Body of pancreas (tissue), 4 donors: ENCODE results near the gene TSPAN33.

Experiments
- CTCF ChIP-seq, 7 experiments: fragments of 450-650 bp in 4 of 7; fragments of 200-600 bp in 3 of 7; sonication (generic) in 3 of 7; IDR thresholded peaks; one replicate each; pipeline ENCODE4 v1.5.1; 2016 to 2019; ENCODE audit warnings: antibody characterized with exemption in 7 of 7
- POLR2A ChIP-seq, 3 donors: fragments of 450-650 bp; IDR thresholded peaks; one replicate each; pipeline ENCODE4 v1.6.1; 2016; ENCODE audit warnings: antibody characterized with exemption in 3 of 3, mild to moderate bottlenecking in 2 of 3

- TF ChIP-seq POLR2A (IDR thresholded peaks at IDR 0.05) = no peak
- no peak for TF ChIP-seq CTCF (IDR thresholded peaks at IDR 0.05)
Measured at GRCh38 chr7:129213828-129214227, 69.3 kb downstream of the TSPAN33 start.
